Measurements from ENCODE around the gene SLC9A3.
"Not testable (repeated sequence)": the region's sequence is repeated elsewhere in the genome, so short reads cannot be mapped to it uniquely, and the experiment has no call there.

Gene SLC9A3

GRCh38 chr5:513216-514100 is 10.8 kb downstream of the SLC9A3 start:
- TF ChIP-seq, protein P1, sequence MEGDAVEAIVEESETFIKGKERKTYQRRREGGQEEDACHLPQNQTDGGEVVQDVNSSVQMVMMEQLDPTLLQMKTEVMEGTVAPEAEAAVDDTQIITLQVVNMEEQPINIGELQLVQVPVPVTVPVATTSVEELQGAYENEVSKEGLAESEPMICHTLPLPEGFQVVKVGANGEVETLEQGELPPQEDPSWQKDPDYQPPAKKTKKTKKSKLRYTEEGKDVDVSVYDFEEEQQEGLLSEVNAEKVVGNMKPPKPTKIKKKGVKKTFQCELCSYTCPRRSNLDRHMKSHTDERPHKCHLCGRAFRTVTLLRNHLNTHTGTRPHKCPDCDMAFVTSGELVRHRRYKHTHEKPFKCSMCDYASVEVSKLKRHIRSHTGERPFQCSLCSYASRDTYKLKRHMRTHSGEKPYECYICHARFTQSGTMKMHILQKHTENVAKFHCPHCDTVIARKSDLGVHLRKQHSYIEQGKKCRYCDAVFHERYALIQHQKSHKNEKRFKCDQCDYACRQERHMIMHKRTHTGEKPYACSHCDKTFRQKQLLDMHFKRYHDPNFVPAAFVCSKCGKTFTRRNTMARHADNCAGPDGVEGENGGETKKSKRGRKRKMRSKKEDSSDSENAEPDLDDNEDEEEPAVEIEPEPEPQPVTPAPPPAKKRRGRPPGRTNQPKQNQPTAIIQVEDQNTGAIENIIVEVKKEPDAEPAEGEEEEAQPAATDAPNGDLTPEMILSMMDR (IDR thresholded peaks at IDR 0.05; ENCODE audit: poor library complexity, severe bottlenecking) = no peak
- Histone ChIP-seq H3K4me3 (ENCODE audit: severe bottlenecking) (no peak overlapping the region), H3K27me3 (ENCODE audit: insufficient read depth, poor library complexity, severe bottlenecking) (peaks cover 58% of the 10 kb centered on the region), H3K4me1 (ENCODE audit: insufficient read depth, poor library complexity, severe bottlenecking) (no peaks in the 10 kb centered on the region), H3K36me3 (ENCODE audit: low read depth) (no peaks in the 10 kb centered on the region), H3K27ac (ENCODE audit: poor library complexity, severe bottlenecking) (no peak overlapping the region), H3K9me3 (ENCODE audit: severe bottlenecking) (no peaks in the 10 kb centered on the region)
- DNase-seq (ENCODE audit: low spot score) (no peak), ATAC-seq (ENCODE audit: low read depth) (no peak)

DNA sequence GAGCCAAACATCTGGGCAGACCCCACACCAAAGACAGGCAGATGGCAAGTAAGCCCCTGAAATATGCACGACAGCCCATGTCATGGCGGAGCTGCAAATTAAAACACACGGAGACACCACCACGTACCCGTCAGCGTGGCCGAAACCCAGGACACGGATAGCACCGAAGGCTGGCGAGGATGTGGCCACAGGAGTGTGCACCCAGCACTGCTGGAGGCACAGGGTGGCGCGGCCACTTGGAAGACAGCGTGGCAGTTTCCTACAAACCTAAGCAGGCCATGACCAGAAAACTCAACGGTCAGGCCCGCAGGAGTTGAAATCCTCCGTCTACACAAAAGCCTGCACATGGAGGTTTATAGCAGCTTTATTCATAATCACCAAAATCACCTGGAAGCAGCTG is 12.8 kb downstream of the SLC9A3 start:
- peaks cover 57% of the 10 kb centered on the region for H3K27me3 ChIP-seq (ENCODE audit: insufficient read depth, poor library complexity, severe bottlenecking)
- no peaks in the 10 kb centered on the region for H3K4me1 ChIP-seq (ENCODE audit: insufficient read depth, poor library complexity, severe bottlenecking)
- no peak overlapping the region for H3K4me3 ChIP-seq (ENCODE audit: severe bottlenecking)
- ATAC-seq (ENCODE audit: low read depth) = no peak
- no peak overlapping the region for H3K27ac ChIP-seq (ENCODE audit: poor library complexity, severe bottlenecking)
- H3K36me3 ChIP-seq (ENCODE audit: low read depth) = no peaks in the 10 kb centered on the region
- TF ChIP-seq, protein P1 (IDR thresholded peaks at IDR 0.05; ENCODE audit: poor library complexity, severe bottlenecking) = no peak
- no peak for DNase-seq (ENCODE audit: low spot score)
- H3K9me3 ChIP-seq (ENCODE audit: severe bottlenecking) = no peaks in the 10 kb centered on the region

DNA sequence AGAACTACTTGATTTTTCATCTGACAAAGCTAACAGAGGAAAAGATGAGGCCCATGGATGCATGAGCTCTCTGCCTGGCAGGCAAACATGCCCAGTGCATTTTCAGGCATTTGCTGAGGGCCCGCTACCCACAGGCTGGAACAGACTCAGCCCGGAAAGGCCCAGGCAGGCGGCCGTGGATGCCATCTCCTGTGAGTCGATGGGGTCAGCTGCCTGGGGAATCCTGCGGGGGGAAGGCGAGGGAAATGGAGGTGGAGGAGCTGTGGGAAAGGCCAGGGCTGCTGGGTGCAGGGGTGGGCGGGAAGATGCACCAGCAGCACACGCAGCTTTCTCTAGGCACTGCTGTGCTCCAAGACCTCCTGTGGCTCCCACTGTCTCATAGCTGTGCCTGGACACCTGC is 13.7 kb downstream of the SLC9A3 start:
- no peak overlapping the region for H3K27ac ChIP-seq (ENCODE audit: poor library complexity, severe bottlenecking)
- ATAC-seq (ENCODE audit: low read depth) = no peak
- TF ChIP-seq, protein P1 (IDR thresholded peaks at IDR 0.05; ENCODE audit: poor library complexity, severe bottlenecking) = no peak
- H3K27me3 ChIP-seq (ENCODE audit: insufficient read depth, poor library complexity, severe bottlenecking) = peaks cover 57% of the 10 kb centered on the region
- no peak overlapping the region for H3K4me3 ChIP-seq (ENCODE audit: severe bottlenecking)
- no peaks in the 10 kb centered on the region for H3K4me1 ChIP-seq (ENCODE audit: insufficient read depth, poor library complexity, severe bottlenecking)
- H3K36me3 ChIP-seq (ENCODE audit: low read depth) = no peaks in the 10 kb centered on the region
- DNase-seq (ENCODE audit: low spot score) = no peak
- no peaks in the 10 kb centered on the region for H3K9me3 ChIP-seq (ENCODE audit: severe bottlenecking)

DNA sequence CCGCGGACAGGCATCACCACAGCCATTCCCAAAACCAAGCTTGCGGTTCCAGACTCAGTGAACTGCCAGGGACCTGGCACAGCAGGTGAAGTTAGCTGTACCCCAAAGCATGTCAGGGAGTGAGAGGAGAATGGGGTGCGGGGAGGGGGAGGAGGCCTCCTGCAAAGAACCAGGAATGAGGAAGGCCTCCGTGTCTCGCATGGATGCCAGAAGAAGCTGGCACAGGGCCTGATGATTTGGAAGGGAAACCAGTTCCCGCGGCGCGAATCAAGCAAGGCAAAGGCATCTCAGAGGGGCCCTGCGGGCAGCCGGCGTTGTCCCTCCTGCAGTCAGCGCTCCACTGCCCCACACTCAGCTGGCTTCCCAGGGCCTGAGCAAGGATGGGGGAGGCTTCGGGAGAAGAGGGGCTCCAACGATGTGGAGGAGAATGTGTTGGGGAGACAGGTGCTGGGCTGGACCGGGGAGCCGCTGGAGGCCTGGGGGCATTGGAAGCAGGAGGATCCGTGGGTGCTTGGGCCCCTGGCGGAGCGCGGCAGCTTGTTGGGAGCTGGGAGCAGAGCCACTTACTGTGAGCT is 14.6 kb downstream of the SLC9A3 start:
- Histone ChIP-seq H3K27ac (ENCODE audit: poor library complexity, severe bottlenecking) (no peak overlapping the region), H3K36me3 (ENCODE audit: low read depth) (no peaks in the 10 kb centered on the region), H3K4me1 (ENCODE audit: insufficient read depth, poor library complexity, severe bottlenecking) (no peaks in the 10 kb centered on the region), H3K4me3 (ENCODE audit: severe bottlenecking) (no peak overlapping the region), H3K27me3 (ENCODE audit: insufficient read depth, poor library complexity, severe bottlenecking) (peaks cover 53% of the 10 kb centered on the region), H3K9me3 (ENCODE audit: severe bottlenecking) (no peaks in the 10 kb centered on the region)
- 0 out of 3 replicates have a peak, but pooled peaks have one; percentile 9 for ATAC-seq (ENCODE audit: low read depth)
- DNase-seq (ENCODE audit: low spot score) = no peak
- TF ChIP-seq, protein P1 (IDR thresholded peaks at IDR 0.05; ENCODE audit: poor library complexity, severe bottlenecking) = no peak

DNA sequence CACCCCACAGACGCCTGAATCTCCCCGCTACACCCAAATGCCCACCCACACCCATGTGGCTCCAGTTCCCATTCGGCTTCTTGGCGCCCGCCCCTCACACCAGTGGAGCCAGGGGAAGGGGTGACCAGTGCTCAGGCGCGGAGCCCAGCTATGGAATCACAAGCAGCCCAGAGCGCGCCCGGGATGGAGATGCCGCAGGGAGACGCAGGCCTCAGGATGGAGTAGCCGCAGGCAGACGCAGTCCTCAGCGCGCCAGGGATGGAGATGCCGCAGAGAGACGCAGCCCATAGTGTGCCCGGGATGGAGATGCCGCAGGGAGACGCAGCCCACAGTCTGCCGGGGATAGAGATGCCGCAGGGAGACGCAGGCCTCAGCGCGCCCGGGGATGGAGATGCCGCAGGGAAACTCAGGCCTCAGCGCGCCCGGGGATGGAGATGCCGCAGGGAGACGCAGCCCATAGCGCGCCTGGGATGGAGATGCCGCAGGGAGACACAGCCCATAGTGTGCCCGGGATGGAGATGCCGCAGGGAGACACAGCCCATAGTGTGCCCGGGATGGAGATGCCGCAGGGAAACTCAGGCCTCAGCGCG is 16.2 kb downstream of the SLC9A3 start:
- H3K36me3 ChIP-seq (ENCODE audit: low read depth); DNase-seq (ENCODE audit: low spot score); H3K4me1 ChIP-seq (ENCODE audit: insufficient read depth, poor library complexity, severe bottlenecking); H3K27ac ChIP-seq (ENCODE audit: poor library complexity, severe bottlenecking); H3K9me3 ChIP-seq (ENCODE audit: severe bottlenecking); H3K4me3 ChIP-seq (ENCODE audit: severe bottlenecking); ATAC-seq (ENCODE audit: low read depth): not testable (repeated sequence)
- H3K27me3 ChIP-seq (ENCODE audit: insufficient read depth, poor library complexity, severe bottlenecking) = peaks cover 51% of the 10 kb centered on the region
